Caco-2 (cell line): ENCODE data around the gene SCOC. TPM values are rescaled to one million over a fixed set of nuclear protein-coding genes. Genes with fewer than 3 reads are reported as not detected.

Experiments
- BruUV-seq: library from RNA; stranded (reverse); fragments of 400-500 nt; replicated peaks from 2 replicates; lab custom pipeline; 2021; lab: Mats Ljungman, UMichigan
- CTCF ChIA-PET: fragments of 300-600 bp; sonication (Branson Sonifier 250); formaldehyde crosslinking; loops from one replicate; lab custom pipeline; 2022; ENCODE audit warnings: antibody characterized with exemption; lab: Charles Lee
- POLR2A ChIA-PET: fragments of 300-600 bp; sonication (Branson Sonifier 250); formaldehyde crosslinking; loops from one replicate; lab custom pipeline; 2022; ENCODE audit warnings: antibody characterized with exemption; lab: Charles Lee
- DNase-seq, 2 experiments: peaks; one replicate each; pipeline versions ENCODE4 v3.0.0 to v3.0.0-alpha.2; 2020 to 2022
- H3K27me3 ChIP-seq: replicated peaks from 2 replicates; pipeline ENCODE4 v1.6.0; 2011; ENCODE audit warnings: low read length; ENCODE audit not compliant: control insufficient read depth, insufficient read depth
- H3K36me3 ChIP-seq: 2 replicates; pipeline ENCODE4 v1.5.1; 2011; ENCODE audit warnings: low read length; ENCODE audit not compliant: control insufficient read depth, insufficient read depth
- H3K4me1 ChIP-seq: fragments of 250-450 bp; sonication (Bioruptor Pico); 2 replicates; pipeline ENCODE4 v1.5.1; 2020; ENCODE audit warnings: mild to moderate bottlenecking
- H3K4me3 ChIP-seq: 2 replicates; pipeline ENCODE4 v1.5.1; 2011; ENCODE audit warnings: low read depth, mild to moderate bottlenecking, control low read depth, low read length
- H3K9me3 ChIP-seq: fragments of 250-450 bp; sonication (Bioruptor Pico); 2 replicates; pipeline ENCODE4 v1.5.1; 2020; ENCODE audit warnings: mild to moderate bottlenecking, moderate library complexity
- H3K27ac Mint-ChIP-seq: one replicate; pipeline ENCODE4 v1.8.0; 2022; ENCODE audit warnings: mixed read lengths; ENCODE audit not compliant: unreplicated experiment
- H3K27me3 Mint-ChIP-seq: one replicate; pipeline ENCODE4 v1.8.0; 2022; ENCODE audit warnings: mixed read lengths; ENCODE audit not compliant: insufficient read depth, unreplicated experiment
- H3K36me3 Mint-ChIP-seq: one replicate; pipeline ENCODE4 v1.8.0; 2022; ENCODE audit warnings: mild to moderate bottlenecking, mixed read lengths; ENCODE audit not compliant: insufficient read depth, unreplicated experiment
- H3K4me1 Mint-ChIP-seq: one replicate; pipeline ENCODE4 v1.8.0; 2022; ENCODE audit warnings: low read depth, mixed read lengths; ENCODE audit not compliant: unreplicated experiment
- H3K4me3 Mint-ChIP-seq: one replicate; pipeline ENCODE4 v1.8.0; 2022; ENCODE audit warnings: mild to moderate bottlenecking, moderate library complexity, mixed read lengths; ENCODE audit not compliant: unreplicated experiment
- H3K9me3 Mint-ChIP-seq: one replicate; pipeline ENCODE4 v1.8.0; 2022; ENCODE audit warnings: mixed read lengths; ENCODE audit not compliant: unreplicated experiment
- CTCF ChIP-seq, 2 experiments: fragments of 200-600 bp in 1 of 2; IDR thresholded peaks; 1 replicate in 1 of 2; 2 replicates in 1 of 2; pipeline versions ENCODE4 v1.5.1 to v1.8.0; 2011 to 2022; ENCODE audit warnings: antibody characterized with exemption in 1 of 2, control low read depth in 1 of 2, inconsistent platforms in 1 of 2, low read depth in 1 of 2, low read length in 1 of 2, mild to moderate bottlenecking in 1 of 2, moderate library complexity in 1 of 2; ENCODE audit not compliant: insufficient read depth in 1 of 2, severe bottlenecking in 1 of 2, unreplicated experiment in 1 of 2
- intact Hi-C: fragments of 100-400 bp; cut with micrococcal nuclease; formaldehyde crosslinking; loops from one replicate; pipeline ENCODE4 v1.10.0; 2022; ENCODE audit not compliant: unreplicated experiment
- total RNA-seq: library from RNA; stranded (reverse); gene quantifications from 2 replicates; pipeline ENCODE4 v1.2.3, GENCODE V29; 2022

The SCOC gene
- total RNA-seq, 1 experiment from 2014 or later: 39.6 TPM

GRCh38 chr4:140423106-140423505 is 49.7 kb downstream of the SCOC start:
- Mint-ChIP-seq H3K9me3 (no peaks in the 10 kb centered on the region), H3K27me3 (peaks cover 10% of the 10 kb centered on the region), H3K27ac (no peak overlapping the region), H3K4me3 (no peak overlapping the region), H3K4me1 (no peaks in the 10 kb centered on the region), H3K36me3 (no peaks in the 10 kb centered on the region)
- no peak for TF ChIP-seq CTCF (IDR thresholded peaks at IDR 0.05; ENCODE audit: insufficient read depth in 1 of 2, low read depth in 1 of 2, low read length in 1 of 2, severe bottlenecking in 1 of 2, unreplicated experiment in 1 of 2)
- Histone ChIP-seq H3K9me3 (no peaks in the 10 kb centered on the region), H3K4me1 (0 out of 2 replicates have a peak, but pooled peaks cover 4% of the 10 kb centered on the region), H3K27me3 (no peaks in the 10 kb centered on the region), H3K4me3 (no peak overlapping the region), H3K36me3 (no peaks in the 10 kb centered on the region)
- intact Hi-C loops: no loop called here
- ChIA-PET CTCF (no interaction called here), POLR2A (no interaction called here)
- no TSS peak for BruUV-seq
- no peak for DNase-seq

GRCh38 chr4:140426610-140427105 is 53.2 kb downstream of the SCOC start:
- H3K4me1 Mint-ChIP-seq: no peaks in the 10 kb centered on the region
- CTCF ChIA-PET: interaction anchor here (0.7 to 1.7 kb wide), 7 partner anchors 12 to 168 kb away, joined by 3 to 7 read pairs (median 5); partner anchors contain the start of genes ELMOD2 and SCOC

More at GRCh38 chr4:140426610-140427105, 53.2 kb downstream of the SCOC start:
- no peaks in the 10 kb centered on the region for H3K9me3 ChIP-seq
- peak in 1 of 2 experiments; percentile 20 for TF ChIP-seq CTCF (IDR thresholded peaks at IDR 0.05; ENCODE audit: insufficient read depth in 1 of 2, low read depth in 1 of 2, low read length in 1 of 2, severe bottlenecking in 1 of 2, unreplicated experiment in 1 of 2)
- Mint-ChIP-seq H3K4me3 (peak overlapping the region; percentile 80), H3K36me3 (no peaks in the 10 kb centered on the region), H3K9me3 (no peaks in the 10 kb centered on the region), H3K27ac (no peak overlapping the region), H3K27me3 (peaks cover 17% of the 10 kb centered on the region)
- H3K4me3 ChIP-seq: peak overlapping the region; percentile 82
- H3K27me3 ChIP-seq: no peaks in the 10 kb centered on the region
- POLR2A ChIA-PET: interaction anchor here (0.6 to 1.5 kb wide), 3 partner anchors 12 to 54 kb away, joined by 3 to 6 read pairs (median 5); no protein-coding TSS in a partner anchor
- intact Hi-C loops: loop anchor here (2.0 to 5.0 kb wide), 3 partner anchors 54 to 184 kb away; partner anchors contain the start of genes ELMOD2 and SCOC
- H3K36me3 ChIP-seq: no peaks in the 10 kb centered on the region
- DNase-seq: no peak
- 0 out of 2 replicates have a peak, but pooled peaks cover 4% of the 10 kb centered on the region for H3K4me1 ChIP-seq
- BruUV-seq: no TSS peak
